Stimulated activated naive CD4-positive, alpha-beta T cell treated with Interleukin-2 at 50 U/mL for 16 hours (primary cell): ENCODE results near the gene MEGF9.
"Not testable (repeated sequence)": the region's sequence is repeated elsewhere in the genome, so short reads cannot be mapped to it uniquely, and the experiment has no call there.

ENCODE experiments used
- DNase-seq: peaks from one replicate; lab custom pipeline; 2025; lab: John Stamatoyannopoulos, UW

The MEGF9 gene

GRCh38 chr9:120655005-120655622, 59.2 kb downstream of the MEGF9 start:
- no peak for DNase-seq

GRCh38 chr9:120654272-120654671, 60.0 kb downstream of the MEGF9 start:
- DNase-seq: no peak

GRCh38 chr9:120653762-120654161, 60.5 kb downstream of the MEGF9 start:
- no peak for DNase-seq

GRCh38 chr9:120652934-120653333, 61.3 kb downstream of the MEGF9 start:
- no peak for DNase-seq

- no peak for DNase-seq
Observed at GRCh38 chr9:120650352-120650751, 63.9 kb downstream of the MEGF9 start.

- DNase-seq: no peak
Observed at GRCh38 chr9:120648581-120649197, 65.6 kb downstream of the MEGF9 start.

GRCh38 chr9:120646948-120647347, 67.3 kb downstream of the MEGF9 start:
- no peak for DNase-seq

DNA sequence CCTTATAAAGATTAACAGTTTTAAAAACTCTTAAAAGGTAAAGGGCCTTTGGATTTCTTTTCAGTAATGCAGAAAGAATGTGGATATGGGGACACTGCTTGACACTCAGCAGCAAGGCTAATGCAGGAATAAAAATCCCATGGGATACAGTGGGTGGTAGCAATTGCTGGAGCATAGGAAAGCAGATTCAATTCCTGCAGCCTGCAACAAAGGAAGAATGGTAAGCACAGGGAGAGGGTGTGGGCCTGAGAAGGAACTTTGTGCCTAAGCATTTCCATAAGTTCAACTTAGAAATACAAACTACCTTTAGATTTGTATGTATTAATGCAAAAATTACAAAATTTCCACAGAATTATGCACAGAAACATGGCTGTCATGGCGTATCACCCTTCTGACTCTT, 68.5 kb downstream of the MEGF9 start:
- DNase-seq: no peak

DNA sequence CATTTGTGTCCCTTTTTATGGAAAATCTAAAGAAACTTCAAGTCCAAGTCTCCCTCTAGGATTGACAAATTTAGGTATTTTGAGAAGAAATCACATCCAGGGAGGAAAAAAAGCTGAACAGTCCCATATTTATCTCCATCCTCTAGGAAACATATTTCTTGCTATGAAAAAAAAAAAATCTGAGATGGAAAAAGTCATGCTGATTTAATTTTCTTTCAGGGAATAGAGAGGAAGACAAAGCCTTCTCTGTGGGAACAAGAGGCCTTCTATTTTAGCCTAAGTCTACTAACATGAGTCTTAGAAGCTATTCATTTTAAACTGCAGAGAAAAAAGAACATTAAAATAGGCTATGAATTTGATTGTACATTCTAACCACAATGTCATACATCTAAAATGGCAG, 71.2 kb downstream of the MEGF9 start:
- no peak for DNase-seq

DNA sequence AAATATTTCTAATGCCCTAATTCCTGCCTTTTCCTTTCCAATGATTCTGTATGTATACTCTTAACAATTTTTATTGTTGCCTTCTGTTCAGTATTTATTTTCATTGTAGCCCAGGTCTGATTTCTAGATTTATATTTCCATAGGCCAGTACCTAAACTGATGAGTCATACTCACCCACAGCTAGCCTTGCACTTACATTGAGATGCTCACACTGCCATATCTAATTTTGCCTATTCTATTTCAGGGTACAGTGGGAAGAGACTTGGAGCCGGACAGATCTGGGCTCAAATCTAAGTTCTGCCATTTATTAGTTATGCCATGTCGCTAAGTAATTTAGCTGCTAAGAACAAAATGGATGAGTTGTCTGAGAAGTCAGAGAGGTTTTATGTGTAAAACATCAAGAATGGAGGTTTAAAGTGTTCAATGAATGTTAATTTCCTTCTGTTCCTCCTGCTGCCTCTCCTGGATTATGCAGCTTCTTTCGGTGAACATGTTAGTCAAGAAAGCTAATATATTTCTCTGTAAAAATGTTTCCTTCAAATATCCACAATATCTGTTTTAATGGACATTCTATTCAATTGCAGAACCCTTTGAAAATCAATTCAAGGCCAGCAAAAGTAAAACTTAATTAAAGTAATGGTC, 72.0 kb downstream of the MEGF9 start:
- DNase-seq: no peak

GRCh38 chr9:120640874-120641273, 73.4 kb downstream of the MEGF9 start:
- DNase-seq: not testable (repeated sequence)

DNA sequence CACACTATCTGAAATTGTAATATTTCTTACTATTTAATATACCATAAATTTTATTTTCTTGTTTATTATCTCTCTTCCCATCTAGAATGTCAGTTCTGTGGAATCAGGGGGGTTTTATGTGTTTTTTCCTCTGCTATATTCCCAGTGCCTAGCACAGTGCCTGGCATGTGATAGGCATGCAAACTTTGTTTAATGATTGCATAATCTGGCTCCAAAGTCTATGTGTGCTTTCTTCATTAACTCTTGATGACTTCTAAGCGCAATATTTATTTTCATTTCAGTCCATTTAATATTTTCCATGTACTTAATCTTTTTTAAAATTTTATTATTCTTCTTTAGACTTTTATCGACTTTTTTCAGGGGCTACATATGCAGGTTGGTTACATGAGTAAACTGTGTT, 73.9 kb downstream of the MEGF9 start:
- DNase-seq: no peak

- DNase-seq: no peak
Observed at GRCh38 chr9:120637919-120638318, 76.4 kb downstream of the MEGF9 start.

DNA sequence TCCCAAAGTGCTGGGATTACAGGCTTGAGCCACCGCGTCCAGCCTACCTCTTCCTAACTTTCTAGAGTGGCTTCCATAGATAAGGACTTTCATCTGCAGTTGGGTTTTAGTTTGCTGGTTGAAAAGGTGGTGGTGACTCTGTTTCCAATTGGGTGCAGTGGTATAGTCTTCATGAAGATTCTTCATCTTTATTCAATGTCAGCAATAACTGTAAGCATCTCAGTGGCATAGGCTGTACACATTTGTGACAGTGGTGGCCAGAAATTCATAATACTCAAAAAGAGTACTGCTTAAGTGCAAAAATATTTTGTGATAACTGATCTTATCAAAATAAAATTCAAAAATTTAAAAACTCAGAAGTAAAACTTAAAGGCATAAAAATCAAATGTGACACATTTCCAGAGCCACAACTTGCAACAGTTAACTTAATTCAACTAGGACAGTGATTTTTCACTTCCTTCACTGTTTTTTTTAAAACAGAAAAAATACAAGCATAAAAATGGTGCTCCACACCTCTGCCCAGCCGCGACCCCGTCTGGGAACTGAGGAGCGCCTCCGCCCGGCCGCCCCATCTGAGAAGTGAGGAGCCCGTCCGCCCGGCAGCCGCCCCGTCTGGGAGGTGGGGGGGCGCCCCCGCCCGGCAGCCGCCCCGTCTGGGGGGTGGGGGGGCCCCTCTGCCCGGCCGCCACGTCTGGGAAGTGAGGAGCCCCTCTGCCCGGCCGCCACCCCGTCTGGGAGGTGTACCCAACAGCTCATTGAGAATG, 77.9 kb downstream of the MEGF9 start:
- DNase-seq: no peak

DNA sequence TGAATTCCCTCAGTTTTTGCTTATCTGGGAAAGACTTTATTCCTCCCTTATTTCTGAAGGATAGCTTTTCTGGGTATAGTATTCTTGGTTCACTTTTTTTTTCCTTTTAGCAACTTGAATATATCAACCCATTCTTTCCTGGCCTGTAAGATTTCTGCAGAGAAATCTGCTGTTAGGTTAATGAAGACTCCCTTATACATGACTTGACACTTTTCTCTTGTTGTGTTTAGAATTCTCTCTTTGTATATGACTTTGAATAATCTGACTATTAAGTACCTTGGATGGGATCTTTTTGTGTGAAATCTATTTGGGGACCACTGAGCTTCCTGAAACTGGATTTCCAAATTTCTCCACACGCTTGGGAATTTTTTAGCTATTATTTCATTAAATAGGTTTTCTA, 79.3 kb downstream of the MEGF9 start:
- DNase-seq: no peak

GRCh38 chr9:120630333-120630732, 83.9 kb downstream of the MEGF9 start:
- DNase-seq: no peak

DNA sequence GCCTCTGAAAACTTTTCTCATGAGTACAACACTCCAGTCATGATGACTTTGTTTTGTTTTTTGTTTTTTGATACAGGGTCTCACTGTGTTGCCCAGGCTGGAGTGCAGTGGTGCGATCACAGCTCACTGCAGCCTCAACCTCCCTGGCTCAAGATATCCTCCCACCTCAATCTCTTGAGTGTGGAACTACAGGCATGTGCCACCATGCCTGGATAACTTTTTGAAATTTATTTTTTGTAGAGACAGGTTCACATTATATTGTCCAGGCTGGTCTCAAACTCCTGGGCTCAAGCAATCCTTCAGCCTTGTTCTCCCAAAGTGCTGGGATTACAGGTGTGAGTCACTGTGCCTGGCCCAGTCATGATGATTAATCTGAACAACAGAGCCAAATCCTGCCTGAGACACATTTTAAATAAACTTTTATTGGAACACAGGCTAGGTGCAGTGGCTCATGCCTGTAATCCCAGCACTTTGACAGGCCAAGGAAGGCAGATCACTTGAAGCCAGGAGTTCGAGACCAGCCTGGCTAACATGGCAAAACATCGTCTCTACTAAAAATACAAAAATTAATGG, 85.3 kb downstream of the MEGF9 start:
- DNase-seq: not testable (repeated sequence)

DNA sequence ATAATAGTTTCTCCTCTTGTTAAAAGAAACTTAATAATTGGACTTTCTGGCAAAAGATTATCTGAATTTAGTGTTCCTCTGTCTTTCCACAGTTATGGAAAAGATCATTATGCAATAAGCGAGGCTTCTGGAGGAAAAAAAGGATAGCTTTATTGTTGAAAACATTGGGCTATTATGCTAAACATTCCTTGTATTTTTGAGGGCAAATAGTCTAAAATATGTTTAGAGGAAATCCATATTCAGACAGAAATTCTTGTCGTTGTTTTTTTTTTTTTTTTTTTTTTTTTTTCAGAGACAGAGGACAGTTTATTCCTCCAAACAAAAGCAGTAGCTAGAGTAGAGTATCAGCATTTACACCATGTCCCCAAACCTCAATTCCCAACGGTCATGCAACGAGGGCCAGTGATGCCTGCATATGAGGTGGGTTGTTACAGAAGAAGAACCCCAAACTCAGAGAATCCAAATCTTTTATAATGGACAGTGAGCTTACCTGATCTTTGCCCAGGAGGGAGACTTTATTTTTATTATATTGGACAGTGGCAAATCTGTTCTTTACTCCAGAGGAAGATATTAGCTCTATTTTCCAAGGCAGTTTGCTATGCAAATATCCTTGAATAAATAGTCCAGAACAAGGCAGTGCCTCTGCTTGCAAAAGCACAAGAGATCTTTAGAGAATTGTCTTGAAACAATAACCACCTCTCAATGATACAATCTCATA, 85.9 kb downstream of the MEGF9 start:
- DNase-seq: no peak

DNA sequence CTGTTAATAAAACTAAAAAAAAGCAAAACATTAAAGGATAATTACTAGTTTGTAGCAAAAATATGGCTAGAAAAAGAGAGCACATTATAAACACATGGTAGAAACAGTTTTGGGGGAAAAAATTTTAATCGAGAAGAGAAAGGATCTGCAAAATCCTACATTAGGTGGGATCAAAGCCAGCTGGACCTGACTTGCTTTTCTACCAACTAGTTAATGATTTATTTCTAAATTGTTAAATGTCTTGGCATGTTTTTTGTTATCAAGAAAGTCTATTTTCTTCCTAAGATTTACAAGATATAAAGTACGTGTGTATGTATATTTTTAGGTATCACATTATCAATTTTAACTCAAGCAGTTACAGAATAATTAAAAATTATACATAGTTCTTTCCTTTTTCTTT, 87.2 kb downstream of the MEGF9 start:
- DNase-seq: no peak

GRCh38 chr9:120626512-120626911, 87.8 kb downstream of the MEGF9 start:
- DNase-seq: no peak

DNA sequence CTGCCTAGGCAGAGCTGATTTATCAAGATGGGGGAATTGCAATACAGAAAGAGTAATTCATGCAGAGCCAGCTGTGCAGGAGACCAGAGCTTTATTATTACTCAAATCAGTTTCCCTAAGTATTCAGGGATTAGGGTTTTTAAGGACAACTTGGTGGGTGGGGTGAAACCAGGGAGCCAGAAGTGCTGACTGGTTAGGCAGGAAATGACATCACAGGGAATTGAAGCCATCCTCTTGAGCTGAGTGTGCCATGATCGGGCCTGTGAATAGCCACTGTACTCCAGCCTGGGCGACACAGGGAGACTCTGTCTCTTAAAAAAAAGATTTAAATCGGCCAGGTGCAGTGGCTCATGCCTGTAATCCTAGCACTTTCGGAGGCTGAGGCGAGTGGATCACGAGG, 89.0 kb downstream of the MEGF9 start:
- no peak for DNase-seq

DNA sequence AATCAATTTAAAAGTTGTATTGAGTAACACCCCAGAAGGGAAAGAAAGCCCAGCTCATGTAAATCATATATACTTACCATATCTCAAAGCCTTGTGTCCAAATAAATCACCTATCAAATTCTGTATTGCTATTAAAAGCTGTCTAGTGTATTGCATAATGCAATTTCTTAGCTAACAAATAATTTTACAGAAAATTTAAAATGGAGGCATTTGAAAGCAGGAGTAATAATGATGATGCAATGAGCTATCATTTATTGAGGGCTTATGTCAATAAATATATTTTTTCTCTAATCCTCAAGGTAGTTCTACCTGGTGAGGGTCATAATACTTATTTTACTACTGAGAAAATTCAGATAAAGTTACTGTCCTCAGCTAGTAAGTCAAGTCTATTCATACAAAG, 91.5 kb downstream of the MEGF9 start:
- DNase-seq: no peak
